Erythroblast (primary cell): ENCODE measurements around the gene MDK.

Experiments used
- GATA1 ChIP-seq: IDR thresholded peaks from 2 replicates; pipeline ENCODE4 v1.6.1; 2011; ENCODE audit warnings: low read depth, mild to moderate bottlenecking, control low read depth, low read length, moderate library complexity
- POLR2A ChIP-seq: IDR thresholded peaks from 2 replicates; pipeline ENCODE4 v1.6.1; 2011; ENCODE audit warnings: mild to moderate bottlenecking, low read length

DNA sequence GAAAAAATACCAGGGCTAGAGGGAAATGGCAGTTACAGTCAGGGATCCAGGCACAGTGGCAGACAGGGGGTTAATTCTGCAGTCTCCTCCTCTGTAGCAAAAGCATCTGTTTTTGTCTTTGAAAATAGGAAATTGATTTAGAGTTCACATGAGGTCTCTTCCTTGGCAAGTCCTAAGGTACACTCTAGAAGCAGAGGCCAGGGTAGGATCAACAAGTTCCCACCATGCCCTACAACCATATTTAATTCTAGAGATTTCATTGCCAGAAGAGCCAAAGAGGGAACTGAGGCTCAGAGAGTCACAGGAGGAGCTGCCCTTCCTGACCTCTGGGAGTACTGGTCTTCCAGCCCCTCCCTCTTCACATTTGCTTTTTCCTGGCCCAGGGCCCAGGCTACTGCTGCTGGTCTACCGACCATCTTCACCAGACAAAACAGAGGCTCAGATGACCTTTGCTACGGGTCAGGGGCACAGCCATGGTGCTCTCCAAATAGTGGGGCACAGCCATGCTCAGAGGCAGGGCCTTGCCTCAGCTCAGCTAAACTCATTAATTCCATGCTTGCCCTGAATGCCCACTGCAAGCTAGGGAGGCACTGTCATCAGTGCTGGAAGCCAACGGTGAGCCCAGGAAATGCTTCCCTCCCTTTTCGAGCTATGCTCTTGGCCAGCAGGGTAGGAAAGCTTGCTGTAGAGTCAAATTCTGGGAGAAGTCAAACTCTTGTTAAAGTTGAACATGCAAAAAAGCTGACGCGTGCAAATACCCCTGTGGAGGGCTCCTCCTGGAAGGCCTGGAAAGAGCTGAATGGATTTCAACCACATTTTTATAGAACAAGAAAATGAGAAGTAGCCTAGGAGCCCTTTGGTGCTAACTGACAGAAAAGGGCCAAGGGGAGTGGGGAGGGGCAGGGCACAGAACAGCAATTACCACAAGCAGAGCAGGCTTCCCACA, 21.8 kb downstream of the MDK start:
- TF ChIP-seq POLR2A, result no peak
- no peak for TF ChIP-seq GATA1
